Loucy (cell line): ENCODE results near the gene SRRM5.

Experiments used
- CTCF ChIP-seq: fragments of 200-600 bp; sonication (generic); conservative IDR thresholded peaks from 2 replicates; pipeline ENCODE4 v1.5.1; 2014; ENCODE audit warnings: mild to moderate bottlenecking, antibody characterized with exemption, low read length
- EZH2phosphoT487 ChIP-seq: fragments of 200-600 bp; IDR thresholded peaks from 2 replicates; pipeline ENCODE4 v1.6.1; 2018; ENCODE audit warnings: antibody characterized with exemption, mild to moderate bottlenecking, moderate library complexity, borderline replicate concordance

DNA sequence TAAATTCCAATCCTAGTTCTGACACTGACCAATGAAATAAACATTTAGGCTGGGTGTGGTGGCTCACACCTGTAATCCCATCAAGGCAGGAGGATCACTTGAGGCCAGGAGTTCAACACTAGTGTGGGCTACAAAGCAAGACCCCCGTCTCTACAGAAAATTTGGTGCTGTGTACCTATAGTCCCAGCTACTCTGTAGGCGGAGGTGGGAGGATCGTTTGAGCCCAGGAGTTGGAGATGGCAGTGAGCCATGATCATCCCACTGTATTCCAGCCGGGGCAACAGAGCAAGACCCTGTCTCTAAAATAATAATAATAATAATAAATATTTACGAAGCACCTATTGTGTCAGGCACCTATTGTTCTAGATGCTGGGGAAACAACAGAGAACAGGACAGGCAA lies 22.6 kb upstream of the SRRM5 start:
- TF ChIP-seq CTCF (no peak), EZH2phosphoT487 (no peak)
